SK-N-MC (cell line): ENCODE measurements around the gene SYNPO2.
"Not testable (repeated sequence)": the region's sequence is repeated elsewhere in the genome, so short reads cannot be mapped to it uniquely, and the experiment has no call there.

Experiments used
- DNase-seq: peaks from one replicate; pipeline ENCODE4 v3.0.0-alpha.2; 2011; ENCODE audit warnings: low read depth, low spot score
- H3K27ac ChIP-seq: fragments of 200-600 bp; sonication (generic); 2 replicates; pipeline ENCODE4 v1.5.1; 2016; ENCODE audit warnings: mixed run types
- H3K36me3 ChIP-seq: fragments of 200-600 bp; sonication (generic); 2 replicates; pipeline ENCODE4 v1.6.1; 2017; ENCODE audit warnings: antibody characterized with exemption, low read length, mixed read lengths; ENCODE audit not compliant: insufficient read depth
- H3K4me3 ChIP-seq: fragments of 200-600 bp; sonication (generic); 2 replicates; pipeline ENCODE4 v1.5.1; 2016
- H3K9ac ChIP-seq: fragments of 200-600 bp; sonication (generic); 2 replicates; pipeline ENCODE4 v1.8.0; 2017; ENCODE audit warnings: mixed run types, mixed read lengths; ENCODE audit not compliant: insufficient read length
- H3K9me3 ChIP-seq: fragments of 200-600 bp; sonication (generic); 2 replicates; pipeline ENCODE4 v1.6.1; 2017; ENCODE audit warnings: low read depth, mild to moderate bottlenecking, antibody characterized with exemption, low read length, moderate library complexity, mixed read lengths
- EZH2 ChIP-seq: fragments of 200-600 bp; sonication (generic); IDR thresholded peaks from one replicate; pipeline ENCODE4 v1.6.1; 2017; ENCODE audit warnings: antibody characterized with exemption
- FOXP2 ChIP-seq: optimal IDR thresholded peaks from 2 replicates; pipeline ENCODE3; 2011; ENCODE audit warnings: mild to moderate bottlenecking, moderate library complexity; ENCODE audit not compliant: insufficient read depth; ENCODE audit errors: extremely low read length, control extremely low read depth
- POLR2AphosphoS5 ChIP-seq: IDR thresholded peaks from 2 replicates; pipeline ENCODE4 v1.6.1; 2012; ENCODE audit warnings: mild to moderate bottlenecking, low read depth, low read length, borderline replicate concordance

SYNPO2 gene

GRCh38 chr4:118991686-118992085 lies 103.0 kb downstream of the SYNPO2 start:
- DNase-seq, result no peak
- no peak overlapping the region for H3K9ac ChIP-seq
- H3K4me3 ChIP-seq, result no peak overlapping the region; the same call in 1 of the 2 replicates
- no peaks in the 10 kb centered on the region for H3K9me3 ChIP-seq
- no peaks in the 10 kb centered on the region for H3K36me3 ChIP-seq
- TF ChIP-seq POLR2AphosphoS5 (no peak), EZH2 (no peak), FOXP2 (no peak)
- no peak overlapping the region for H3K27ac ChIP-seq

- TF ChIP-seq POLR2AphosphoS5, result no peak
- TF ChIP-seq EZH2, result no peak
- TF ChIP-seq FOXP2, result no peak
- H3K9me3 ChIP-seq, result no peaks in the 10 kb centered on the region
- DNase-seq, result no peak
- no peaks in the 10 kb centered on the region for H3K36me3 ChIP-seq
- H3K4me3 ChIP-seq, result no peak overlapping the region
- H3K27ac ChIP-seq, result no peak overlapping the region
- H3K9ac ChIP-seq, result no peak overlapping the region
These were observed 103.5 kb downstream of the SYNPO2 start for GRCh38 chr4:118992149-118992548.

- H3K9ac ChIP-seq, result no peak overlapping the region
- TF ChIP-seq FOXP2 (no peak), POLR2AphosphoS5 (no peak)
- no peak overlapping the region for H3K4me3 ChIP-seq
- H3K9me3 ChIP-seq, result no peaks in the 10 kb centered on the region
- H3K27ac ChIP-seq, result no peak overlapping the region
- H3K36me3 ChIP-seq, result no peaks in the 10 kb centered on the region
- no peak for DNase-seq
These were observed 104.7 kb downstream of the SYNPO2 start for GRCh38 chr4:118993333-118993732.

- Histone ChIP-seq H3K36me3 (no peaks in the 10 kb centered on the region), H3K9ac (no peak overlapping the region), H3K27ac (no peak overlapping the region), H3K9me3 (no peaks in the 10 kb centered on the region), H3K4me3 (no peak overlapping the region)
- TF ChIP-seq FOXP2 (no peak), POLR2AphosphoS5 (no peak), EZH2 (no peak)
- no peak for DNase-seq
These were observed 105.4 kb downstream of the SYNPO2 start for GRCh38 chr4:118994030-118994429.

- TF ChIP-seq POLR2AphosphoS5, result no peak
- Histone ChIP-seq H3K4me3 (no peak overlapping the region), H3K9ac (no peak overlapping the region), H3K36me3 (no peaks in the 10 kb centered on the region), H3K9me3 (no peaks in the 10 kb centered on the region), H3K27ac (no peak overlapping the region)
- no peak for DNase-seq
These were observed 107.2 kb downstream of the SYNPO2 start for GRCh38 chr4:118995693-118996391.

- Histone ChIP-seq H3K9ac (no peak overlapping the region), H3K9me3 (no peaks in the 10 kb centered on the region), H3K36me3 (no peaks in the 10 kb centered on the region), H3K27ac (no peak overlapping the region), H3K4me3 (no peak overlapping the region)
- DNase-seq, result no peak
- no peak for TF ChIP-seq EZH2
- TF ChIP-seq FOXP2, result no peak
- TF ChIP-seq POLR2AphosphoS5, result no peak
These were observed 108.9 kb downstream of the SYNPO2 start for GRCh38 chr4:118997601-118998000.

- TF ChIP-seq POLR2AphosphoS5 (no peak), EZH2 (no peak), FOXP2 (no peak)
- Histone ChIP-seq H3K27ac (no peak overlapping the region), H3K9me3 (no peaks in the 10 kb centered on the region)
These were observed 111.3 kb downstream of the SYNPO2 start for GRCh38 chr4:118999919-119000318.

GRCh38 chr4:119000400-119000799 lies 111.7 kb downstream of the SYNPO2 start:
- H3K36me3 ChIP-seq, result no peaks in the 10 kb centered on the region
- DNase-seq, result no peak
- no peak overlapping the region for H3K9ac ChIP-seq
- no peak overlapping the region for H3K4me3 ChIP-seq
- H3K9me3 ChIP-seq, result no peaks in the 10 kb centered on the region
- H3K27ac ChIP-seq, result no peak overlapping the region
- TF ChIP-seq POLR2AphosphoS5 (no peak), FOXP2 (no peak), EZH2 (no peak)

More at GRCh38 chr4:118999919-119000318, 111.3 kb downstream of the SYNPO2 start:
- no peaks in the 10 kb centered on the region for H3K36me3 ChIP-seq
- DNase-seq, result no peak
- H3K4me3 ChIP-seq, result no peak overlapping the region
- H3K9ac ChIP-seq, result no peak overlapping the region

GRCh38 chr4:119002476-119002875 lies 113.8 kb downstream of the SYNPO2 start:
- Histone ChIP-seq H3K9me3 (no peaks in the 10 kb centered on the region), H3K36me3 (no peaks in the 10 kb centered on the region), H3K9ac (no peak overlapping the region), H3K4me3 (no peak overlapping the region), H3K27ac (no peak overlapping the region)
- TF ChIP-seq EZH2 (no peak), FOXP2 (no peak), POLR2AphosphoS5 (no peak)
- DNase-seq, result no peak

GRCh38 chr4:119003001-119003400 lies 114.3 kb downstream of the SYNPO2 start:
- H3K4me3 ChIP-seq, DNase-seq, H3K9ac ChIP-seq, H3K36me3 ChIP-seq, H3K27ac ChIP-seq, H3K9me3 ChIP-seq: not testable (repeated sequence)
